ENCODE data around the gene LUZP2. TPM values are rescaled to one million over a fixed set of nuclear protein-coding genes. Genes with fewer than 3 reads are reported as not detected.

LUZP2 gene
- total RNA-seq, 2 donors from 2014 or later: 2.0 to 2.4 TPM

DNA sequence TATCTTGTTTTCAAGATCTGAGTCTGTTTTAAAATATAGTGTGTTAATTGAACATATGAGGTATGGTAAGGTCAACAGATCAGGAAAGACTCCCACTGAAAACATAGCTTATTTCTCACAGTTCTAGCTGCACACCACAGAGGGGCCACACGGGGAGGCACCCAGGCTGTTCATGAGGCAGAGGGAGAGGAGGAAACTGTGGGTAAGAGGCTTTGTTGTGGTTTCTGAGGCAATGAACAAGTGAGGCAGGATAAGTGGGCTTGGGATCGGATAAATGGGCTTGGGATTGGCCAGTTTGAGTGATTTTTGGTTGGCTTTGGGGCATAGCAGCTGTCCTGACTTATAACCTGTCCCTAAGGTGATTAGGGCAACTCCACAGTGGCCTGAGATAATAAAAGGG, 242.1 kb downstream of the LUZP2 start:
- no peak overlapping the region for H3K9ac ChIP-seq (ENCODE audit: extremely low read depth, low read length, poor library complexity, severe bottlenecking)
- H3K27me3 ChIP-seq (ENCODE audit: control insufficient read depth, insufficient read depth, low read length, poor library complexity, severe bottlenecking): no peaks in the 10 kb centered on the region
- TF ChIP-seq, protein P1, sequence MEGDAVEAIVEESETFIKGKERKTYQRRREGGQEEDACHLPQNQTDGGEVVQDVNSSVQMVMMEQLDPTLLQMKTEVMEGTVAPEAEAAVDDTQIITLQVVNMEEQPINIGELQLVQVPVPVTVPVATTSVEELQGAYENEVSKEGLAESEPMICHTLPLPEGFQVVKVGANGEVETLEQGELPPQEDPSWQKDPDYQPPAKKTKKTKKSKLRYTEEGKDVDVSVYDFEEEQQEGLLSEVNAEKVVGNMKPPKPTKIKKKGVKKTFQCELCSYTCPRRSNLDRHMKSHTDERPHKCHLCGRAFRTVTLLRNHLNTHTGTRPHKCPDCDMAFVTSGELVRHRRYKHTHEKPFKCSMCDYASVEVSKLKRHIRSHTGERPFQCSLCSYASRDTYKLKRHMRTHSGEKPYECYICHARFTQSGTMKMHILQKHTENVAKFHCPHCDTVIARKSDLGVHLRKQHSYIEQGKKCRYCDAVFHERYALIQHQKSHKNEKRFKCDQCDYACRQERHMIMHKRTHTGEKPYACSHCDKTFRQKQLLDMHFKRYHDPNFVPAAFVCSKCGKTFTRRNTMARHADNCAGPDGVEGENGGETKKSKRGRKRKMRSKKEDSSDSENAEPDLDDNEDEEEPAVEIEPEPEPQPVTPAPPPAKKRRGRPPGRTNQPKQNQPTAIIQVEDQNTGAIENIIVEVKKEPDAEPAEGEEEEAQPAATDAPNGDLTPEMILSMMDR (conservative IDR thresholded peaks at IDR 0.05): no peak
- Mint-ChIP-seq H3K36me3 (ENCODE audit: low read depth) (no peaks in the 10 kb centered on the region), H3K9me3 (no peaks in the 10 kb centered on the region), H3K27ac (peak overlapping the region; percentile 4), H3K4me3 (no peak overlapping the region), H3K27me3 (ENCODE audit: insufficient read depth) (no peaks in the 10 kb centered on the region), H3K4me1 (no peaks in the 10 kb centered on the region)
- H3K9me3 ChIP-seq (ENCODE audit: control insufficient read depth, low read length): no peaks in the 10 kb centered on the region
- no peaks in the 10 kb centered on the region for H3K36me3 ChIP-seq (ENCODE audit: control insufficient read depth, insufficient read depth, low read length)
- WGBS, 2 experiments (ENCODE audit: insufficient coverage in 1 of 2, insufficient read length in 1 of 2): 95% methylated on average over 2 of the region's 2 CpGs; no CpG with 5 or more reads in 1 of the 2 experiments
- H3K4me3 ChIP-seq (ENCODE audit: low read length): no peak overlapping the region
- no peaks in the 10 kb centered on the region for H3K4me1 ChIP-seq (ENCODE audit: control insufficient read depth, insufficient read depth, low read length)
- no peak for DNase-seq
- H3K27ac ChIP-seq (ENCODE audit: low read depth, low read length): no peak overlapping the region

DNA sequence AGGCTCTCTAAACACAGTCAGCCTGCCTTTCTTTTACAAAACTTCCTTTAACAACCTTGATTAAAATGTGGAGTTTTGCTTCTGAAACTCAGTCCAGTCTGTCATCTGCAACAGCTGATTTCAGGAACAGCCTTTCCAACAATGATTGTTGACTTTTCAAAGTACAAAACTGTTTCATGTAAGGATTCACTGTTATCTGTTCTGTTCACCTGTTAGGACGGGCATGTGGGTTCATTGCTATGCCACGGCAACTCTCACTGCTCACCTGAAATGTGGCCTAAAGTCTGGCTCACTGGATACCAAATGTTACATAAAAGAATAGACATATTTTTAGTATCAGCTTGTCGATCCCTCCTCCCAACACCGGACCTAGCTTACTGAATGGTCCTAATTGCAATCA, 242.8 kb downstream of the LUZP2 start:
- no peaks in the 10 kb centered on the region for H3K36me3 ChIP-seq (ENCODE audit: control insufficient read depth, insufficient read depth, low read length)
- no peak overlapping the region for H3K4me3 ChIP-seq (ENCODE audit: low read length)
- H3K9me3 ChIP-seq (ENCODE audit: control insufficient read depth, low read length): no peaks in the 10 kb centered on the region
- no peaks in the 10 kb centered on the region for H3K9me3 Mint-ChIP-seq
- no peak overlapping the region for H3K4me3 Mint-ChIP-seq
- no peaks in the 10 kb centered on the region for H3K27me3 Mint-ChIP-seq (ENCODE audit: insufficient read depth)
- H3K27ac Mint-ChIP-seq: no peak overlapping the region
- H3K9ac ChIP-seq (ENCODE audit: extremely low read depth, low read length, poor library complexity, severe bottlenecking): no peak overlapping the region
- H3K36me3 Mint-ChIP-seq (ENCODE audit: low read depth): no peaks in the 10 kb centered on the region
- no peaks in the 10 kb centered on the region for H3K4me1 ChIP-seq (ENCODE audit: control insufficient read depth, insufficient read depth, low read length)
- no peak for DNase-seq
- H3K4me1 Mint-ChIP-seq: no peaks in the 10 kb centered on the region
- no peak overlapping the region for H3K27ac ChIP-seq (ENCODE audit: low read depth, low read length)
- no peaks in the 10 kb centered on the region for H3K27me3 ChIP-seq (ENCODE audit: control insufficient read depth, insufficient read depth, low read length, poor library complexity, severe bottlenecking)
- WGBS, 2 experiments (ENCODE audit: insufficient coverage in 1 of 2, insufficient read length in 1 of 2): 93% methylated on average over 3 to 4 of the region's 4 CpGs
- TF ChIP-seq, protein P1 (conservative IDR thresholded peaks at IDR 0.05): no peak

DNA sequence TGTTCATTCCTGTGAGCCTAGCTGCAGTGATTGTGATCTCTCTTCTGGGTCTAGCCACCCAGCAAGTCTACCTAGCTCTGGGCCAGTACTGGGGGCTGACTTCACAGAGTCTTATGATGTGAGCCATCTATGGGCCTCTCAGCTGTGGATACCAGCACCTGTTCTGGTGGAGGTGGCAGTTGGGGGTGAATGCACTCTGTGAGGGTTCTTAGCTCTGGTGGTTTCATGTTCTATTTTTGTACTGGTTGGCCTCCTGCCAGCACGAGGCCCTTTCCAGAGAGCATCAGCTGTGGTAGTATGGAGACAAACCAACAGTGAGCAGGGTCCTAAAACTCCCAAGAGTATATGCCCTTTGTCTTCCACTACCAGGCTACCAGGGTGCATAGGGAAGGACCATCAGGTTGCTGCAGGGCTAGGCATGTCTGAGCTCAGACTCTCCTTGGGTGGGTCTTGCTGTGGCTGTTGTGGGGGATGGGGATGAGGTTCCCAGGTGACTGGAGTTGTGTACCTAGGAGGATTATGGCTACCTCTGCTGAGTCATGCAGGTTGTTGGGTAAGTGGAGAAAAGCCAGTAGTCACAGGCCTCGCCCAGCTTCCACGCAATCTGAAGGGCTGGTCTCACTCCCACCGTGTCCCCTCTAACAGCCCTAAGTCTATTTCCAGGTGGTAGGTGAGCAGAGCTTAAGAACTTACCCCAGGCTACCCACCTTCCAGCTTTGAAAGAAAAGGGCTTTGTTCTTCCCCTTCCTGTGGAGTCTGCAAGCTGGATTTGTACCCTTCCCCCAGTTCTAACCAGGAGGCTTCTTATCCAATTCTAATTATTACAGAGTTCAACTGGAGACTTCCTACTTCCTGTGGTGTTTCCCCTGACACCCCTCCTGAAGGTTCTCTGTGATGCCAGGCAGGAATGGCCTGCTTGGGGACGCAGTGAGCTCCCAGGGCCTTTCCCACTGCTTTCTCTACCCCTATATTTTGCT, 250.7 kb downstream of the LUZP2 start:
- TF ChIP-seq, protein P1 (conservative IDR thresholded peaks at IDR 0.05): no peak
- DNase-seq: no peak
- Histone ChIP-seq H3K4me3 (ENCODE audit: low read length) (peak overlapping the region; percentile 40), H3K9ac (ENCODE audit: extremely low read depth, low read length, poor library complexity, severe bottlenecking) (no peak overlapping the region), H3K36me3 (ENCODE audit: control insufficient read depth, insufficient read depth, low read length) (no peaks in the 10 kb centered on the region), H3K4me1 (ENCODE audit: control insufficient read depth, insufficient read depth, low read length) (peaks cover 3% of the 10 kb centered on the region), H3K27me3 (ENCODE audit: control insufficient read depth, insufficient read depth, low read length, poor library complexity, severe bottlenecking) (no peaks in the 10 kb centered on the region), H3K9me3 (ENCODE audit: control insufficient read depth, low read length) (no peaks in the 10 kb centered on the region), H3K27ac (ENCODE audit: low read depth, low read length) (no peak overlapping the region)
- H3K36me3 Mint-ChIP-seq (ENCODE audit: low read depth): peaks cover 3% of the 10 kb centered on the region
- peaks cover 23% of the 10 kb centered on the region for H3K4me1 Mint-ChIP-seq
- no peak overlapping the region for H3K4me3 Mint-ChIP-seq
- WGBS, 2 experiments (ENCODE audit: insufficient coverage in 1 of 2, insufficient read length in 1 of 2): 91 to 94% methylated on average over 2 to 5 of the region's 5 CpGs
- peaks cover 6% of the 10 kb centered on the region for H3K9me3 Mint-ChIP-seq
- no peaks in the 10 kb centered on the region for H3K27me3 Mint-ChIP-seq (ENCODE audit: insufficient read depth)
- H3K27ac Mint-ChIP-seq: peak overlapping the region; percentile 83

Measured in endodermal cell (in vitro differentiated cells).